ENCODE measurements around the gene PRR30. TPM values are rescaled to one million over a fixed set of nuclear protein-coding genes. Genes with fewer than 3 reads are reported as not detected.
"Not testable (repeated sequence)": the region's sequence is repeated elsewhere in the genome, so short reads cannot be mapped to it uniquely, and the experiment has no call there.

PRR30 gene
- total RNA-seq, 1 donor, result not detected

DNA sequence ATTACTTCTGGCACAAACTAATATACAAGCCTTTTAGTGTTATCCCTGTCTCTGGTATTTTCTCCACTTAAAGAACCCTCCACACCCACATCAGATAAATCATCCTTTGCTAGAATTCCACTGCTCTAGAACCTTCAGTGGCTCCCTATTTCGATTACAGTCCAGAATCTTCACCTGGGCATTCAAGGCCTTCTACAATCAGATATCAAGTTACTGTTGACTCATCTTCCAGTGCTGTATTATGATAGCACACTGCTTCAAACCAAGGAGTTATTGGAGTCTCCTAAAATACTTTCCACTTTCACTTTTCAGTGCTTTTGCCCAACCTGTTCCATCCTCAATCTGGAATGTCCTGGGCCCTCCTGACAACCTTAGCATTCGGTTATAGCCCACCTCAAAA lies 23.7 kb downstream of the PRR30 start:
- no peaks in the 10 kb centered on the region for H3K36me3 ChIP-seq (ENCODE audit: insufficient read depth, low read length)
- no peaks in the 10 kb centered on the region for H3K79me2 ChIP-seq (ENCODE audit: insufficient read depth, low read length)
- H4K20me1 ChIP-seq (ENCODE audit: insufficient read depth, low read length), result peaks cover 3% of the 10 kb centered on the region
- H3K9me3 ChIP-seq (ENCODE audit: low read depth, low read length), result no peaks in the 10 kb centered on the region
- no peak overlapping the region for H3K27ac ChIP-seq (ENCODE audit: low read depth, low read length)
- no peak overlapping the region for H3K4me2 ChIP-seq (ENCODE audit: insufficient read depth, low read length)
- peak; percentile 29 for DNase-seq (ENCODE audit: insufficient read length, low spot score, missing footprints)
- H3K4me1 ChIP-seq (ENCODE audit: insufficient read depth, low read length), result no peaks in the 10 kb centered on the region
- no peak for TF ChIP-seq CTCF (IDR thresholded peaks at IDR 0.05; ENCODE audit: extremely low read depth, low read depth, low read length)
- H3K4me3 ChIP-seq (ENCODE audit: insufficient read depth, low read length), result no peak overlapping the region
- no peak overlapping the region for H2AFZ ChIP-seq (ENCODE audit: low read length)
- H3K27me3 ChIP-seq (ENCODE audit: insufficient read depth, low read length), result peaks cover 24% of the 10 kb centered on the region

- H3K9me3 ChIP-seq (ENCODE audit: low read depth, low read length); DNase-seq (ENCODE audit: insufficient read length, low spot score, missing footprints): not testable (repeated sequence)
These were observed 27.7 kb downstream of the PRR30 start for GRCh38 chr2:27111392-27112078.

GRCh38 chr2:27110603-27111352 lies 28.4 kb downstream of the PRR30 start:
- not testable (repeated sequence) for H3K4me3 ChIP-seq (ENCODE audit: insufficient read depth, low read length); H3K36me3 ChIP-seq (ENCODE audit: insufficient read depth, low read length); DNase-seq (ENCODE audit: insufficient read length, low spot score, missing footprints); H3K4me1 ChIP-seq (ENCODE audit: insufficient read depth, low read length); H3K79me2 ChIP-seq (ENCODE audit: insufficient read depth, low read length); H3K9me3 ChIP-seq (ENCODE audit: low read depth, low read length); H3K27me3 ChIP-seq (ENCODE audit: insufficient read depth, low read length); H3K27ac ChIP-seq (ENCODE audit: low read depth, low read length); H2AFZ ChIP-seq (ENCODE audit: low read length); H3K4me2 ChIP-seq (ENCODE audit: insufficient read depth, low read length); H4K20me1 ChIP-seq (ENCODE audit: insufficient read depth, low read length)

More at GRCh38 chr2:27111392-27112078, 27.7 kb downstream of the PRR30 start:
- H3K36me3 ChIP-seq (ENCODE audit: insufficient read depth, low read length); H4K20me1 ChIP-seq (ENCODE audit: insufficient read depth, low read length); H3K4me2 ChIP-seq (ENCODE audit: insufficient read depth, low read length); H3K4me1 ChIP-seq (ENCODE audit: insufficient read depth, low read length); H3K79me2 ChIP-seq (ENCODE audit: insufficient read depth, low read length); H3K27ac ChIP-seq (ENCODE audit: low read depth, low read length); H2AFZ ChIP-seq (ENCODE audit: low read length); H3K27me3 ChIP-seq (ENCODE audit: insufficient read depth, low read length); H3K4me3 ChIP-seq (ENCODE audit: insufficient read depth, low read length): not testable (repeated sequence)

GRCh38 chr2:27109083-27109482 lies 30.1 kb downstream of the PRR30 start:
- Histone ChIP-seq H3K27ac (ENCODE audit: low read depth, low read length) (no peak overlapping the region), H3K79me2 (ENCODE audit: insufficient read depth, low read length) (no peaks in the 10 kb centered on the region), H2AFZ (ENCODE audit: low read length) (no peak overlapping the region), H3K4me3 (ENCODE audit: insufficient read depth, low read length) (no peak overlapping the region), H3K9me3 (ENCODE audit: low read depth, low read length) (no peaks in the 10 kb centered on the region), H3K27me3 (ENCODE audit: insufficient read depth, low read length) (peaks cover 4% of the 10 kb centered on the region), H3K36me3 (ENCODE audit: insufficient read depth, low read length) (no peaks in the 10 kb centered on the region), H3K4me1 (ENCODE audit: insufficient read depth, low read length) (no peaks in the 10 kb centered on the region), H3K4me2 (ENCODE audit: insufficient read depth, low read length) (no peak overlapping the region), H4K20me1 (ENCODE audit: insufficient read depth, low read length) (no peaks in the 10 kb centered on the region)
- no peak for TF ChIP-seq CTCF (IDR thresholded peaks at IDR 0.05; ENCODE audit: extremely low read depth, low read depth, low read length)
- no peak for DNase-seq (ENCODE audit: insufficient read length, low spot score, missing footprints)

DNA sequence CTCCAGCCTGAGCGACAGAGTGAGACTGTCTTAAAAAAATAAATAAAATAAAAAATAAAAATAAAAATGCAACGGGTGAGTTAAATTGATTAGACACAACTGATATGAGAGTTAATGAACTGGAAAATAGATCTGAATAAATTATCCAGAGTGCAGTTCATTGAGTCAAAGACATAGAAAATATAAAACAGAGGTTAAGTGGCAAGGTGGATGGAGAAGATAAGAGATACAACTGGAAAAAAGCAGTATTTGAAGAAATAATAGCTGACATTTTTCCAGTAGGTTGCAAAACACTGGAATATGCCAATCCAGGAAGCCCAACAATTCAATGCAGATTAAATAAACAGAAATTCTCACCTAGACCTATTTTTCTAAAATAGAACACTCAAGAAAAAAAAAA lies 31.0 kb downstream of the PRR30 start:
- Histone ChIP-seq H3K9me3 (ENCODE audit: low read depth, low read length) (no peaks in the 10 kb centered on the region), H3K4me3 (ENCODE audit: insufficient read depth, low read length) (no peak overlapping the region), H3K79me2 (ENCODE audit: insufficient read depth, low read length) (no peaks in the 10 kb centered on the region), H3K4me2 (ENCODE audit: insufficient read depth, low read length) (no peak overlapping the region), H3K36me3 (ENCODE audit: insufficient read depth, low read length) (no peaks in the 10 kb centered on the region), H3K4me1 (ENCODE audit: insufficient read depth, low read length) (no peaks in the 10 kb centered on the region), H3K27me3 (ENCODE audit: insufficient read depth, low read length) (peaks cover 4% of the 10 kb centered on the region), H2AFZ (ENCODE audit: low read length) (no peak overlapping the region), H4K20me1 (ENCODE audit: insufficient read depth, low read length) (no peaks in the 10 kb centered on the region), H3K27ac (ENCODE audit: low read depth, low read length) (no peak overlapping the region)
- no peak for DNase-seq (ENCODE audit: insufficient read length, low spot score, missing footprints)
- no peak for TF ChIP-seq CTCF (IDR thresholded peaks at IDR 0.05; ENCODE audit: extremely low read depth, low read depth, low read length)
